T-helper 2 cell treated with Interferon-gamma antibody and Interleukin-4, amounts not matched to agents 5 μg/mL and 100 μg/mL, for 36 hours (primary cell): ENCODE measurements around the gene COL25A1.
"Not testable (repeated sequence)": the region's sequence is repeated elsewhere in the genome, so short reads cannot be mapped to it uniquely, and the experiment has no call there.

Source experiments
- DNase-seq: peaks from one replicate; pipeline ENCODE4 v3.0.0; 2021; ENCODE audit warnings: low spot score
- H3K27ac Mint-ChIP-seq: one replicate; pipeline ENCODE4 v1.8.0; 2021; ENCODE audit warnings: mild to moderate bottlenecking, mixed read lengths
- H3K27me3 Mint-ChIP-seq: one replicate; pipeline ENCODE4 v1.8.0; 2021; ENCODE audit warnings: low read depth, mixed read lengths
- H3K36me3 Mint-ChIP-seq: one replicate; pipeline ENCODE4 v1.8.0; 2021; ENCODE audit warnings: low read depth, mixed read lengths
- H3K4me1 Mint-ChIP-seq: one replicate; pipeline ENCODE4 v1.8.0; 2021; ENCODE audit warnings: low read depth, mixed read lengths
- H3K4me3 Mint-ChIP-seq: one replicate; pipeline ENCODE4 v1.8.0; 2022; ENCODE audit warnings: mild to moderate bottlenecking, moderate library complexity, mixed read lengths
- H3K9me3 Mint-ChIP-seq: one replicate; pipeline ENCODE4 v1.8.0; 2021; ENCODE audit warnings: mixed read lengths

Gene COL25A1

DNA sequence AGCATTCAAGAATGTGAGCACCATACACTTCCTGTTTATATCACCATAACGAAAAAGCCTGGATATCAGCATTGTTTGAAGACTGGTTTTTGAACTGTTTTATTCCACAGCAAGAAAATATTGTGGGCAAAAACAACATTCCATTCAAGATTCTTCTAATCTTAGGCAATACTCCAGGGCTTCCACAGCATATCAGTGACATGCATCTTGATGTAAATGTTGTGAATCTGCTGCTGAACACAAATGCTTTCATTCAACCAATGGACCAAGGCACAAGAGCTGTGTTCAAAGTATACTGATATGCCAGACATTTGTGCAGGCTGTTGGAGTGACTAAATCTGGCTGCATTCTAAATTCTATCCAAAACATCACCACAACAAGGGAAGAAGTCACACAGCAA is 279.5 kb downstream of the COL25A1 start:
- H3K9me3 Mint-ChIP-seq: peaks cover 19% of the 10 kb centered on the region
- H3K27me3 Mint-ChIP-seq: no peaks in the 10 kb centered on the region
- H3K4me3 Mint-ChIP-seq: no peak overlapping the region
- no peak overlapping the region for H3K27ac Mint-ChIP-seq
- no peak for DNase-seq
- peaks cover 5% of the 10 kb centered on the region for H3K36me3 Mint-ChIP-seq
- no peaks in the 10 kb centered on the region for H3K4me1 Mint-ChIP-seq

DNA sequence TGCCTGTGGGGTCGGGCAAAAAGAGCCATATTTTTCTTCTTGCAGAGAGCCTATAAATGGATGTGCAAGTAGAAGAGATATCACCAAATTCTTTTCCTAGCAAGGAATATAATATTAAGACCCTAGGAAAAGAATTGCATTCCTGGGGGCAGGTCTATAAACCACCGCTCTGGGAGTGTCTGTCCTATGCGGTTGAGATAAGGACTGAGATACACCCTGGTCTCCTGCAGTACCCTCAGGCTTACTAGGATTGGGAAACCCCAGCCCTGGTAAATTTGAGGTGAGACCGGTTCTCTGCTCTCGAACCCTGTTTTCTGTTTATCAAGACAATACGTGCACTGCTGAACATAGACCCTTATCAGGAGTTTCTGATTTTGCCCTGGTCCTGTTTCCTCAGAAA is 280.8 kb downstream of the COL25A1 start:
- H3K27ac Mint-ChIP-seq, H3K4me3 Mint-ChIP-seq, H3K27me3 Mint-ChIP-seq, DNase-seq, H3K36me3 Mint-ChIP-seq, H3K4me1 Mint-ChIP-seq: not testable (repeated sequence)
- H3K9me3 Mint-ChIP-seq: peaks cover 19% of the 10 kb centered on the region

DNA sequence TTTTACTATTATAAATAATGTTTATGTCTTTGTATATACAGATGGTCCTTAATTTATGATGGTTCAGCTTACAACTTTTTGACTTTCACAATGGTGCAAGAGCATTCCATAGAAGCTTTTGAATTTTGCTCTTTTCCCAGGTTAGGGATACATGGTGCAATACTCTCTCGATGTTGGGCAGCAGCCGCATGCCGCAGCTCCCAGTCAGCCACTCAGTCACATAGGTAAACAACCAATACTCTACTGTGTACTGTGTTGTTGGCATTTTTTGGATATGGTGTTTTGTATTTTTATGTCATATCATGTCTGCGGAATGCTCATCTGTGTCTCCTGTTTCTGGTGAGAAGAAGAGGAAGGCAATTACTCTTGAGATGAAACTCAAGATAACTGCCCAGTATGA is 281.6 kb downstream of the COL25A1 start:
- H3K9me3 Mint-ChIP-seq: peaks cover 19% of the 10 kb centered on the region
- no peak overlapping the region for H3K27ac Mint-ChIP-seq

DNA sequence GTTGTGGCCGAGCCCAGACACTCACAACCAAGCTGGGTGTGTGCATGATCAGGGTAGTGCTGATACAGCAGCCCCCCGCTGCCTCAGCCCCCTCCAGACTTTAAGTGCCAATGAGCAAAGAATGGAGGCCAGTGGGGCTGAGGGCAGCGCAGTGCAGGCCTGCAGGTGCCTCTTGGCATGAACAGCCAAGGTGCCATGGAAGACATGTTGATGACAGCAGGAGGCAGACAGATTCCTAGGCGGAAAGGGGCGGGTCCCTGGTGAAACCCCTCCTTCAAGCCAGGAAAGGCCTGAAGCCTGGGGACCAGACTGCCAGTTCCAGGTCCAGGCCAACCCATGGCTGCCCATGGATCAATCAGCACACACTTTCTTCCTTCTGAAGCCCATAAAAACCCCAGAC is 286.3 kb downstream of the COL25A1 start:
- no peak overlapping the region for H3K4me3 Mint-ChIP-seq
- no peaks in the 10 kb centered on the region for H3K4me1 Mint-ChIP-seq
- no peak overlapping the region for H3K27ac Mint-ChIP-seq
- DNase-seq: no peak
- no peaks in the 10 kb centered on the region for H3K36me3 Mint-ChIP-seq
- H3K9me3 Mint-ChIP-seq: peaks cover 5% of the 10 kb centered on the region
- no peaks in the 10 kb centered on the region for H3K27me3 Mint-ChIP-seq

More for the DNA sequence above, 281.6 kb downstream of the COL25A1 start:
- Mint-ChIP-seq H3K4me3 (no peak overlapping the region), H3K4me1 (no peaks in the 10 kb centered on the region), H3K27me3 (no peaks in the 10 kb centered on the region), H3K36me3 (peaks cover 5% of the 10 kb centered on the region)
- DNase-seq: no peak

DNA sequence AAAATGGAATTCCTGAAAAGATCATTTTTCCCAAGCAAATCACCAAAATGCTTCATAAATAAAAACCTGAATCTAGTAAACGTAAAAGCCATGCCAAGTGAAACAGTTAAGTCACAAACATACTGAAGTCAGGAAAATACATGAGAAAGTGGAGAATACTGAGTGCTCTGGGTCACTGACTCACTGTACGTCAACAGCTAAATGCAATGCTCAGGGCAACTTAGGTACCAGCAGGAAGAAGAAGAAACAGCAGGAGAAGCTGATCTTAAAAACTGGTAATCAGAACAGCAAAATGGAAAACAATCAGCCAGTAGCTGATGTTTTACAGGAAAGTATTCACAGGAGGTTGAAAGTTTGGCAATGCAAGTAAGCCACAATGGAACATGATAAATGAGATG is 287.0 kb downstream of the COL25A1 start:
- no peak overlapping the region for H3K4me3 Mint-ChIP-seq
- H3K27ac Mint-ChIP-seq: no peak overlapping the region

DNA sequence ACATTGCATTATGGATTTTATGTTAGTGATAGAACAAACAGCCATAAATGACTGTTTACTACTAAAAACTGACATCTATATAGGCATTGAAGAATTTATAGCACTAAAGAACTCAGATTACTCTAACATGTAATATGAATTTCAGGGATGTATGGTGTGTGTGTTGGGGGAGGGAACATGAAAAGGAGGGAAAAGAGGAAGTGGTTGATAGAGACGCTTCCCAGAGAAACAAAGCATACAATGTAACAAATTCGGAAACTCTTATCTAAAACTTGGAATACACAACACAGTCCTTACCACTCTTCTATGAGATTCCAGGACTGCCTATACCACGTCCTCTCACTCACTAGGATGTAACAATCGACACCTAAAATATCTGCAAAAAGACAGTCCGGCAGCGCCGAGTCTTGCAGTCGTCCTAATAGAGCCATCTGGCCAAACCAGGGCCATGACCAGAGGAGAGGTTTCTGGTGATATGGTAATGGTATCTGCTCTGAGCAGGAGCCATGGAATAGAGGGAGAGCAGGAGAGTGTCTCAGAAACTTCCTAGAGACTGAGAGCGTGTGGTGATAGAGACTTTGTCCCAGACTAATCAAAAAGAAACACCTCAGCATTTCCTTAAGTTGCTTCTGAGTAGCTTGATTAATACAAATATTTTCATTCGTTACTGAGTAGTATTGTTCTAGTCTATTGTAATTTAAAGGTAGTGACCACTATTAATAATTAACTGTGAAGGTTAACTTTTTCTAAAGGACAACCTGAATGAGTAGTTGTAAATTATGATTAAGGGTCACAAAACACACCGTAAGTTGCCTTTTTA is 287.7 kb downstream of the COL25A1 start:
- DNase-seq: no peak
- Mint-ChIP-seq H3K36me3 (peaks cover under 1% of the 10 kb centered on the region), H3K4me1 (peaks cover 3% of the 10 kb centered on the region), H3K27ac (no peak overlapping the region), H3K4me3 (no peak overlapping the region), H3K9me3 (no peaks in the 10 kb centered on the region), H3K27me3 (no peaks in the 10 kb centered on the region)

More for the DNA sequence above, 287.0 kb downstream of the COL25A1 start:
- Mint-ChIP-seq H3K27me3 (no peaks in the 10 kb centered on the region), H3K9me3 (no peaks in the 10 kb centered on the region), H3K36me3 (no peaks in the 10 kb centered on the region), H3K4me1 (no peaks in the 10 kb centered on the region)
- no peak for DNase-seq

DNA sequence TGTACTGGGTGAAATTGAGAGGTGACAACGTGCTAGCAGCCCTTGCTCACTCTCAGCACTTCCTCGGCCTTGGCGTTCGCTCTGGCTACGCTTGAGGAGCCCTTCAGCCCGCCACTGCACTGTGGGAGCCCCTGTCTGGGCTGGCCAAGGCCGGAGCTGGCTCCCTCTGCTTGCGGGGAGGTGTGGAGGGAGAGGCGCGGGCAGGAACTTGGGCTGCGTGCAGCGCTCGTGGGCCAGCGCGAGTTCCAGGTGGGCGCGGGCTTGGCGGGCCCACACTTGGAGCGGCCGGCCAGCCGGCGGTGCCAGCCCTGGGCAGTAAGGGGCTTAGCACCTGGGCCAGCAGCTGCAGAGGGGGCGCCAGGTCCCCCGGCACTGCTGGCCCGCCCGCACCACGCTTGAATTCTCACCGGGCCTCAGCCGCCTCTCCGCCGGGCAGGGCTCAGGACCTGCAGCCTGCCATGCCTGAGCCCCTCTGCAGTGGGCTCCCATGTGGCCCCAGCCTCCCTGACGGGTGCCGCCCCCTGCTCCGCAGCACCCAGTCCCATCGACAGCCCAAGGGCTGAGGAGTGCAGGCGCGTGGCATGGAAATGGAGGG is 290.1 kb downstream of the COL25A1 start:
- no peaks in the 10 kb centered on the region for H3K9me3 Mint-ChIP-seq
- peaks cover 3% of the 10 kb centered on the region for H3K4me1 Mint-ChIP-seq
- no peak overlapping the region for H3K27ac Mint-ChIP-seq
- H3K4me3 Mint-ChIP-seq: no peak overlapping the region
- DNase-seq: no peak
- peaks cover 2% of the 10 kb centered on the region for H3K36me3 Mint-ChIP-seq
- H3K27me3 Mint-ChIP-seq: no peaks in the 10 kb centered on the region

DNA sequence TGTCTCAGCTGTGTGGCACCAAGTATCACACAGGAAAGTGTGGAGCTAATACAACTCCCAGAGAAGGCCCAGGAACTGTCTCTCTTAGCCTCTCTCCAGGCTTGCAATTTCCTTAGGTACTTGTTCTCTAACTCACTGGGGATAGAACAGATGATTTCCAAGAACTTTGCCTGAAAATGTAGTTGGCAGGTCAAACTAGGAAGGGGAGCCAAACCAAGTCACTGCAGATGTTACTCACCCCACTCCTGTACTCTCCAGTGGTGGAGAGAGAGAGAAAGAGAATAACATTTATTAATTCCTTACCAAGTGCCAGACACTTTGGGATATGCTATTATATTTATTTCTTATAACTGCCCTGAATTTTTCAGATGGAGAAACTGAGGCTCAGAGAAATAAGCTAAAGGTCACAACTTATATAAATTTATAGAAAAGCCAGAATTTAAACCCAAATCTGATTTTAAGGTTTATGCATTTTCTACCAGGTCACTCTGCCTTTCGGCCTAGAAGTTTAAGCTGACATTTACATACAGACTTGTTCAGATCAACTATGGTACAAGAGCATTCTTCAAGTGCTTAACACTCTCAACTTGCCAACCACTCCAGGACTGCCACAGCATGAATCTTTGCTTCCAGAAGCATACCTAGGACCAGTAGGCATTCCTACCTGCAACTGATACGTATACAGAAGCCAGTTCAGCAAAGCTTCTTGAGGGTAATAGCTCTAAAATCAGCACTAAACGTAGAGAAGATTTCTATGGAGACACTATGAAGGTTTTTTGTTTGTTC is 291.0 kb downstream of the COL25A1 start:
- Mint-ChIP-seq H3K27ac (no peak overlapping the region), H3K27me3 (no peaks in the 10 kb centered on the region), H3K4me3 (no peak overlapping the region), H3K9me3 (no peaks in the 10 kb centered on the region), H3K4me1 (peaks cover 3% of the 10 kb centered on the region), H3K36me3 (peaks cover 2% of the 10 kb centered on the region)
- no peak for DNase-seq

DNA sequence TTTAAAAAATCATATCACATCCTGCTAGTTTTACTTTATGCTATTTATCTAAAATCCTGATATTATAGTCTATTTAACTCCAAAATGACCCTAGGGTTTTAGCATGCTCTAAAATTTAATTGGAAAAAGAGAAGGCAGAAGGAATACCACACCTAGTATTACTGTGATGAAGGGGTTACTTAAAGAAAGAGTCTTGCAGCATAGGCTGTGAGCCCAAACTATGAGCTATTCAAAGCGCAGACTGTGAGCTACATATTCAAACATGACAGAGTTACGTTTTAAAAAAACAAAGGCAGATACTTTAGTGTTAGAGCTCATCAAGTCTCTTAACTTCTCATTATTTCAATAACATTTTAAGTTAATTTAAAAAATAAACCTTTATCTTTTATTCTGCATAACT is 291.9 kb downstream of the COL25A1 start:
- Mint-ChIP-seq H3K4me1 (peaks cover 6% of the 10 kb centered on the region), H3K36me3 (peaks cover 2% of the 10 kb centered on the region), H3K9me3 (no peaks in the 10 kb centered on the region), H3K27me3 (no peaks in the 10 kb centered on the region), H3K27ac (no peak overlapping the region), H3K4me3 (no peak overlapping the region)
- DNase-seq: no peak

DNA sequence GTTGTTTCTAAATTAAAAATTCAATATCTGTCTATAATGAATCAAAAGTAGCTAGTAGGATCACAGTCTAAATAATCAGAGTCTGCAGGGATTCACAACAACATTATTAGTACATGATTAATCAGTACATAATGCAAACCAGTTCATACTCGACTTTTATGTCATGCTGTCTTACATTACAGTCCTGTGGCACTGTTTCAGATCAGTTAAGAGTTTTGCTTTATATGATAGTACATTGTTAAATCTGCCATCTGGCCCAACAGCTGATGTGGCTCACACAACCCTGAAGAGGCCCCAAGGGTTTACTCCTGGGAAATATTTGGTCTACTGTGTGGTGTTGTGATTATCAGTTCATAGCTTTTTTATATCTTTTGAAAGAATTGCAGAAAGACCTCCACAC is 292.5 kb downstream of the COL25A1 start:
- Mint-ChIP-seq H3K4me3 (no peak overlapping the region), H3K36me3 (peaks cover 2% of the 10 kb centered on the region), H3K27me3 (no peaks in the 10 kb centered on the region), H3K27ac (no peak overlapping the region), H3K4me1 (peaks cover 10% of the 10 kb centered on the region), H3K9me3 (no peaks in the 10 kb centered on the region)
- DNase-seq: no peak

DNA sequence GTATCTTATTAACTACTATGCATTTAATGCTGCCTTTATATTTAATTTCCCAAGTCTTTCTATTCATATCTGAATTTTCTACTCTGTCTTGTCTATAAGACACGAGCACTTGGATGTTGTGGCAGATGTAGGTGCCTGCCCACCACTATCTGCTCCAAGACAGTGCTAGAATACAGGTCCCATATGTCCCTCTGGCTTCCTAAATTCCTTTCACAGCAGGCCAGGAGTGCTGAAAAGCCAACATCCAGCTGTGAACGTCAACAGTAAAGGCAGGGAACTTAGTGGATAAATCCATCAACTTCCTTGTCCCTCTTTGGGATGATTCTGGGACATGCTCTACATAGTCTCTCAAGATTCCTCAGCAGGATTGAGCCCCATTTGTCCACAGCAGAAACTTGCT is 294.5 kb downstream of the COL25A1 start:
- no peak overlapping the region for H3K27ac Mint-ChIP-seq
- no peak overlapping the region for H3K4me3 Mint-ChIP-seq
- peaks cover 2% of the 10 kb centered on the region for H3K36me3 Mint-ChIP-seq
- H3K4me1 Mint-ChIP-seq: peaks cover 20% of the 10 kb centered on the region
- DNase-seq: no peak
- H3K27me3 Mint-ChIP-seq: no peaks in the 10 kb centered on the region
- no peaks in the 10 kb centered on the region for H3K9me3 Mint-ChIP-seq

DNA sequence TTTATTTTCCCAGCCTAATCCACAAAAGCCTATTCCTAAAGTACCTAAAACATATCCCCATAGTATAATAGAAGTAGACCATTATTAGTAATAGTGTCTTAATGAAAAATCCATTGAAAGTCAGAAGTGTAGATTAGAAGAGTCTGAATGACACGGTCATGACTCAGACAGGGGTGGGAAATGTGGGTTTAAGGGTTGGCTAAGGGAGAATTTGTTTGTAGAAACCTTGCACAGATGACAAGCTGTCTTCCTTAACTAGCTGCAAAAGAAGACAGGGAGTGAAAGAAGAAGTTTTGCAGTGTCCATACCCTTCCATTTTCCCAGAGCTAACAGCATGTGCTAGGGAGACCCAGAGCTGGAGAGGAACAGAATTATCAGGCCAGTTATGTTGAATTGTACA is 296.9 kb downstream of the COL25A1 start:
- H3K9me3 Mint-ChIP-seq: no peaks in the 10 kb centered on the region
- no peaks in the 10 kb centered on the region for H3K27me3 Mint-ChIP-seq
- H3K4me3 Mint-ChIP-seq: peak overlapping the region; percentile 4
- peaks cover 20% of the 10 kb centered on the region for H3K4me1 Mint-ChIP-seq
- DNase-seq: peak; percentile 22
- no peak overlapping the region for H3K27ac Mint-ChIP-seq
- H3K36me3 Mint-ChIP-seq: peaks cover 2% of the 10 kb centered on the region

DNA sequence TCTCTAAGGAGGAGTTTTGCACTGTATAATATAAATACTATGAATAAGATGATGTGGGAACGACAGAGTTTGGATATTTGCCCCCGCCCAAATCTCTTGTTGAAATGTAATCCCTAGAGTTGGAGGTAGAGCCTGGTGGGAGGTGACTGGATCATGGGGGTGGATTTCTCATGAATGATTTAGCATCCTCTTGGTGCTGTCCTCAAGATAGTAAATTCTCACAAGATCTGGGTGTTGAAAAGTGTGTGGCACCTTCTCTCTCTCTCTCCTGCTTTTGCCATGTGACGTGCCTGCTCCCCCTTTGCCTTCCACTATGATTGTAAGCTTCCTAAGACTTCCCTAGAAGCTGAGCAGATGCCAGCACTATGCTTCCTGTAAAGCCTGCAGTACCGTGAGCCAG is 298.0 kb downstream of the COL25A1 start:
- no peak for DNase-seq
- peak overlapping the region; percentile 45 for H3K27ac Mint-ChIP-seq
- no peak overlapping the region for H3K4me3 Mint-ChIP-seq
- H3K9me3 Mint-ChIP-seq: no peaks in the 10 kb centered on the region
- H3K4me1 Mint-ChIP-seq: peaks cover 17% of the 10 kb centered on the region
- H3K36me3 Mint-ChIP-seq: no peaks in the 10 kb centered on the region
- H3K27me3 Mint-ChIP-seq: no peaks in the 10 kb centered on the region

DNA sequence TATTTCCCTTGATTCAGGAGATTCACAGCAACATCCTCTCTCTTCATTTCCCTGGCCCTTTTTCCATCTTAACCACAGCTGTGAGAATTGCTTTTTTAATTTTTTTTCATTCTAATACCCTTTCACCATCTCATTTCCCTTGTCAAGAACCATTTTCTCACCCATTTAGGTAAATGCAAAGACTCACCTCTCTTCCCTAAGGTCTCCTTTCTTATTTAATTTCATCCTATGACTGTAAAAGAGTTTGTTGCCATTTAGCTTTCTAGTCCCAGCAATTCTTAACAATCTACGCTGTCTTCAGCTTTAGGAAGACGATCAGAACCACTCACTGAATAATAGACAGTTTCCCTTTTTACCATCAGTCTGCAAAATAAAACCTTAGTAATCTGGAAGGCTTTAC is 298.5 kb downstream of the COL25A1 start:
- Mint-ChIP-seq H3K36me3 (no peaks in the 10 kb centered on the region), H3K9me3 (no peaks in the 10 kb centered on the region), H3K4me1 (peaks cover 17% of the 10 kb centered on the region)

More for the DNA sequence above, 298.5 kb downstream of the COL25A1 start:
- Mint-ChIP-seq H3K4me3 (no peak overlapping the region), H3K27me3 (no peaks in the 10 kb centered on the region), H3K27ac (no peak overlapping the region)
- DNase-seq: no peak
